HG03066 (cell line): ENCODE data around the gene RFK.
"Not testable (repeated sequence)": the region's sequence is repeated elsewhere in the genome, so short reads cannot be mapped to it uniquely, and the experiment has no call there.

Experiments used
- ATAC-seq: cut with Tn5 transposase; IDR thresholded peaks from one replicate; pipeline ENCODE4 v1.9.1; 2021; ENCODE audit warnings: low read depth; ENCODE audit not compliant: unreplicated experiment

The RFK gene

GRCh38 chr9:76372336-76372735 lies 21.9 kb downstream of the RFK start:
- ATAC-seq = no peak

- no peak for ATAC-seq
Observed at GRCh38 chr9:76371901-76372300, 22.3 kb downstream of the RFK start.

GRCh38 chr9:76370396-76371023 lies 23.7 kb downstream of the RFK start:
- no peak for ATAC-seq

- peak; percentile 63 for ATAC-seq
Observed at GRCh38 chr9:76369583-76369982, 24.6 kb downstream of the RFK start.

- ATAC-seq = no peak
Observed at GRCh38 chr9:76366275-76366674, 28.0 kb downstream of the RFK start.

- no peak for ATAC-seq
Observed at GRCh38 chr9:76365028-76365427, 29.2 kb downstream of the RFK start.

- ATAC-seq = no peak
Observed at GRCh38 chr9:76363032-76363395, 31.2 kb downstream of the RFK start.

GRCh38 chr9:76362332-76363031 lies 31.7 kb downstream of the RFK start:
- not testable (repeated sequence) for ATAC-seq

GRCh38 chr9:76359766-76360165 lies 34.5 kb downstream of the RFK start:
- ATAC-seq = no peak

- ATAC-seq = no peak
Observed at GRCh38 chr9:76359365-76359764, 34.9 kb downstream of the RFK start.

- ATAC-seq = no peak
Observed at GRCh38 chr9:76358628-76359280, 35.5 kb downstream of the RFK start.

- ATAC-seq = no peak
Observed at GRCh38 chr9:76357555-76357954, 36.7 kb downstream of the RFK start.

- no peak for ATAC-seq
Observed at GRCh38 chr9:76355886-76356285, 38.3 kb downstream of the RFK start.

- ATAC-seq = no peak
Observed at GRCh38 chr9:76354221-76354620, 40.0 kb downstream of the RFK start.

GRCh38 chr9:76353280-76353679 lies 40.9 kb downstream of the RFK start:
- ATAC-seq = no peak

- no peak for ATAC-seq
Observed at GRCh38 chr9:76352026-76352620, 42.1 kb downstream of the RFK start.

GRCh38 chr9:76351006-76351405 lies 43.2 kb downstream of the RFK start:
- no peak for ATAC-seq

GRCh38 chr9:76349865-76350264 lies 44.4 kb downstream of the RFK start:
- no peak for ATAC-seq

GRCh38 chr9:76342858-76343257 lies 51.4 kb downstream of the RFK start:
- no peak for ATAC-seq

GRCh38 chr9:76342201-76342600 lies 52.0 kb downstream of the RFK start:
- no peak for ATAC-seq

GRCh38 chr9:76341616-76342015 lies 52.6 kb downstream of the RFK start:
- ATAC-seq = no peak

GRCh38 chr9:76338418-76338817 lies 55.8 kb downstream of the RFK start:
- no peak for ATAC-seq
